ENCODE results near the gene HGFAC.

DNA sequence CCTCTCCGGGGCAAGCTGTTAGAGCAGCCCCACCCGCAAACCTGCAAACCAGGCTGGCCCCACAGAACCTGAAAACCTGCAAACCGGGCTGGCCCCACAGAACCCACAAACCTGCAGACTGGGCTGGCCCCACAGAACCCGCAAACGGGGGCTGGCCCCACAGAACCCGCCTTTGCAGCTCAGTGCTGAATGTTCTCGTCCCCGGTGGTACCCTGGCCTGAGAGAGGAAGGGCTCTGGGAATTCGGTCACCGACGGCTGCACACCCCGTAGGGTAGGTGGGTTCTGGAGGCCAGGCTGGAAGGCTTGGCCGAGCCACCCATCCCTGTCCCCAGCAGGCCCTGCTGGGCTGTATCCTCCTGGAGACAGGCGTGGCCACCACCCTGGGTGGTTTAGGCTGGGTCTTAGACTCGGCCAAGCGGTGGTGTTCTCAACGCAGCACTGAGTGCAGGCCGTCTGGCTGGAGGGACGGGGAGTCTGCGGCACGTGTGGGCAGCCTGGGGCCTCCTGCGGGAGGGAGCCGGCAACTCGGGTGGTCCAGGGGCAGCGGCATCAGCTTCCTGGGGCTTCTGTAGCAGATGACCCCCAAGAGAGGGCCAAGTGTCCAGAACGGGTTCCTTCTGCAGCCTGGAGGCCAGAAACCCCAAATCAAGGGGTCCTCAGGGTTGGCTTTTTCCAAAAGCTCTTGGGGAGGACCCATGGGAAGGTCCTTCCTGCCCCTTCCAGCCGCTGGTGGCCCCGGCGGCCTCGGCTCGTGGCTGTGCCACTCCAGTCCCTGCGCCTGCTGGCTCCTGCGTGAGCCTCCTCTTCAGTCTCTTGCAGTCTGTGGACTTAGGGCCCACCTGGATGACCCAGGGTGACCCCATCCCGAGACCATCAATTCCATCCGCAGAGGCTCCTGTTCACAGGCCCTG is 36.9 kb downstream of the HGFAC start:
- no peak for TF ChIP-seq POLR2AphosphoS5 (IDR thresholded peaks at IDR 0.05)
- no peak for TF ChIP-seq POLR2A (IDR thresholded peaks at IDR 0.05; ENCODE audit: low read depth)
- TF ChIP-seq, protein P1, sequence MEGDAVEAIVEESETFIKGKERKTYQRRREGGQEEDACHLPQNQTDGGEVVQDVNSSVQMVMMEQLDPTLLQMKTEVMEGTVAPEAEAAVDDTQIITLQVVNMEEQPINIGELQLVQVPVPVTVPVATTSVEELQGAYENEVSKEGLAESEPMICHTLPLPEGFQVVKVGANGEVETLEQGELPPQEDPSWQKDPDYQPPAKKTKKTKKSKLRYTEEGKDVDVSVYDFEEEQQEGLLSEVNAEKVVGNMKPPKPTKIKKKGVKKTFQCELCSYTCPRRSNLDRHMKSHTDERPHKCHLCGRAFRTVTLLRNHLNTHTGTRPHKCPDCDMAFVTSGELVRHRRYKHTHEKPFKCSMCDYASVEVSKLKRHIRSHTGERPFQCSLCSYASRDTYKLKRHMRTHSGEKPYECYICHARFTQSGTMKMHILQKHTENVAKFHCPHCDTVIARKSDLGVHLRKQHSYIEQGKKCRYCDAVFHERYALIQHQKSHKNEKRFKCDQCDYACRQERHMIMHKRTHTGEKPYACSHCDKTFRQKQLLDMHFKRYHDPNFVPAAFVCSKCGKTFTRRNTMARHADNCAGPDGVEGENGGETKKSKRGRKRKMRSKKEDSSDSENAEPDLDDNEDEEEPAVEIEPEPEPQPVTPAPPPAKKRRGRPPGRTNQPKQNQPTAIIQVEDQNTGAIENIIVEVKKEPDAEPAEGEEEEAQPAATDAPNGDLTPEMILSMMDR (IDR thresholded peaks at IDR 0.05): no peak
- no peak for TF ChIP-seq EP300 (IDR thresholded peaks at IDR 0.05)
